Neutrophil (primary cell): ENCODE data around the gene MYT1.

Source experiments
- H3K27ac ChIP-seq: fragments of 200-600 bp; sonication (generic); 2 replicates; pipeline ENCODE4 v1.5.1; 2016; ENCODE audit warnings: mild to moderate bottlenecking, moderate library complexity
- H3K27me3 ChIP-seq: fragments of 200-600 bp; sonication (generic); 2 replicates; pipeline ENCODE4 v1.6.0; 2016; ENCODE audit warnings: mild to moderate bottlenecking
- H3K36me3 ChIP-seq: fragments of 200-600 bp; sonication (generic); 2 replicates; pipeline ENCODE4 v1.5.1; 2017
- H3K4me1 ChIP-seq, 2 experiments: fragments of 200-600 bp in 1 of 2; sonication (generic) in 1 of 2; 1 replicate in 1 of 2; 2 replicates in 1 of 2; pipeline versions ENCODE4 v1.5.1 to v1.6.1; 2013 to 2016; ENCODE audit warnings: low read depth in 1 of 2, low read length in 1 of 2, mild to moderate bottlenecking in 1 of 2, moderate library complexity in 1 of 2; ENCODE audit not compliant: control insufficient read depth in 1 of 2, insufficient read depth in 1 of 2
- H3K4me3 ChIP-seq, 2 experiments: fragments of 200-600 bp in 1 of 2; sonication (generic) in 1 of 2; 1 replicate in 1 of 2; 2 replicates in 1 of 2; pipeline ENCODE4 v1.5.1; 2013 to 2016; ENCODE audit warnings: low read depth in 1 of 2, low read length in 1 of 2, mild to moderate bottlenecking in 1 of 2, moderate library complexity in 1 of 2
- H3K9me3 ChIP-seq: fragments of 200-600 bp; sonication (generic); 2 replicates; pipeline ENCODE4 v1.5.1; 2016
- CTCF ChIP-seq: fragments of 200-600 bp; sonication (generic); IDR thresholded peaks from 2 replicates; pipeline ENCODE4 v1.5.1; 2016; ENCODE audit warnings: antibody characterized with exemption

Gene MYT1

GRCh38 chr20:64203037-64203777 lies 39.0 kb downstream of the MYT1 start:
- Histone ChIP-seq H3K27me3 (no peaks in the 10 kb centered on the region), H3K4me1 (no peaks in the 10 kb centered on the region), H3K36me3 (no peaks in the 10 kb centered on the region), H3K4me3 (no peak overlapping the region), H3K9me3 (no peaks in the 10 kb centered on the region), H3K27ac (no peak overlapping the region)
- TF ChIP-seq CTCF, result no peak

- H3K4me3 ChIP-seq, result no peak overlapping the region
- H3K27ac ChIP-seq, result no peak overlapping the region
- H3K4me1 ChIP-seq, result no peaks in the 10 kb centered on the region
These were observed 41.4 kb downstream of the MYT1 start for GRCh38 chr20:64205611-64206026.

GRCh38 chr20:64206614-64207013 lies 42.4 kb downstream of the MYT1 start:
- no peaks in the 10 kb centered on the region for H3K27me3 ChIP-seq
- H3K27ac ChIP-seq, result no peak overlapping the region
- no peaks in the 10 kb centered on the region for H3K4me1 ChIP-seq
- TF ChIP-seq CTCF, result no peak
- H3K36me3 ChIP-seq, result no peaks in the 10 kb centered on the region
- no peak overlapping the region for H3K4me3 ChIP-seq
- H3K9me3 ChIP-seq, result no peaks in the 10 kb centered on the region

More at GRCh38 chr20:64205611-64206026, 41.4 kb downstream of the MYT1 start:
- no peaks in the 10 kb centered on the region for H3K27me3 ChIP-seq
- no peaks in the 10 kb centered on the region for H3K9me3 ChIP-seq
- no peak for TF ChIP-seq CTCF
- no peaks in the 10 kb centered on the region for H3K36me3 ChIP-seq

- Histone ChIP-seq H3K27ac (no peak overlapping the region), H3K9me3 (no peaks in the 10 kb centered on the region), H3K36me3 (no peaks in the 10 kb centered on the region), H3K27me3 (no peaks in the 10 kb centered on the region), H3K4me1 (no peaks in the 10 kb centered on the region), H3K4me3 (no peak overlapping the region)
- no peak for TF ChIP-seq CTCF
These were observed 43.7 kb downstream of the MYT1 start for GRCh38 chr20:64207641-64208590.

- Histone ChIP-seq H3K36me3 (no peaks in the 10 kb centered on the region), H3K27me3 (no peaks in the 10 kb centered on the region), H3K4me3 (no peak overlapping the region), H3K9me3 (no peaks in the 10 kb centered on the region), H3K27ac (no peak overlapping the region), H3K4me1 (no peaks in the 10 kb centered on the region)
- TF ChIP-seq CTCF, result no peak
These were observed 44.9 kb downstream of the MYT1 start for GRCh38 chr20:64209148-64209547.
